Smooth muscle cell of trachea (primary cell): ENCODE results near the gene KCNAB3. TPM values are rescaled to one million over a fixed set of nuclear protein-coding genes. Genes with fewer than 3 reads are reported as not detected.

Experiments used
- total RNA-seq: library from RNA; depleted of rRNA; stranded (reverse); fragments of >200 nt; gene quantifications from 2 replicates; pipeline ENCODE4 v1.2.1, GENCODE V29; 2014

Gene KCNAB3
- total RNA-seq = 0.33 and 0.44 TPM in 2 replicates

GRCh38 chr17:7929158-7930023, at the start of gene KCNAB3:
Gene KCNAB3, minus strand, starts transcription at chr17:7929856. Its CDS starts 421 bp downstream, at chr17:7929435.

GRCh38 chr17:7931709-7932482, 2.2 kb upstream of the KCNAB3 start, which contains the start of the genes CNTROB and TRAPPC1:
Gene CNTROB, plus strand, starts transcription at chr17:7932206. Its CDS starts 874 bp downstream, at chr17:7933080.
Gene TRAPPC1, minus strand, starts transcription at chr17:7931946. Its CDS starts 117 bp downstream, at chr17:7931829.

GRCh38 chr17:7915611-7916384, 13.9 kb downstream of the KCNAB3 start, which contains the start of gene RNF227:
Gene RNF227, minus strand, starts transcription at chr17:7916289. Its CDS starts 94 bp downstream, at chr17:7916195.

GRCh38 chr17:7888184-7888920, 41.3 kb downstream of the KCNAB3 start, which contains the start of gene CHD3:
Gene CHD3, plus strand, starts transcription at chr17:7888789. Its CDS starts 212 bp downstream, at chr17:7889001.

Other genes starting within 250 kb of the KCNAB3 start
- gene TP53, start 242.4 kb downstream of the KCNAB3 start, total RNA-seq = 18.3 and 35.4 TPM in 2 replicates
- 3.6 and 6.4 TPM in 2 replicates for gene WRAP53, start 241.4 kb downstream of the KCNAB3 start, total RNA-seq
- 0.83 and 1.0 TPM in 2 replicates for gene EFNB3, start 224.7 kb downstream of the KCNAB3 start, total RNA-seq
- 0.17 and 0.29 TPM in 2 replicates for gene DNAH2, start 212.1 kb downstream of the KCNAB3 start, total RNA-seq
- 5.1 and 7.1 TPM in 2 replicates for gene KDM6B, start 95.6 kb downstream of the KCNAB3 start, total RNA-seq
- gene TMEM88, start 74.8 kb downstream of the KCNAB3 start, total RNA-seq = 0.17 and 0.44 TPM in 2 replicates
- 51.9 and 73.9 TPM in 2 replicates for gene NAA38, start 72.3 kb downstream of the KCNAB3 start, total RNA-seq
- gene CYB5D1, start 71.9 kb downstream of the KCNAB3 start, total RNA-seq = 9.6 and 10.6 TPM in 2 replicates
- 105 and 192 TPM in 2 replicates for gene CHD3, start 41.1 kb downstream of the KCNAB3 start, total RNA-seq
- 2.8 and 4.6 TPM in 2 replicates for gene RNF227, start 13.6 kb downstream of the KCNAB3 start, total RNA-seq
- 80.2 and 90.3 TPM in 2 replicates for gene TRAPPC1, start 2.1 kb upstream of the KCNAB3 start, total RNA-seq
- gene CNTROB, start 2.4 kb upstream of the KCNAB3 start, total RNA-seq = 18.5 and 31.7 TPM in 2 replicates
- gene GUCY2D, start 72.8 kb upstream of the KCNAB3 start, total RNA-seq = 0.17 TPM in 1 of 2 replicates, not detected in the other
- 0.17 TPM in 1 of 2 replicates, not detected in the other for gene ALOX15B, start 109.2 kb upstream of the KCNAB3 start, total RNA-seq
- not detected in 2 replicates for gene ALOX12B, start 157.9 kb upstream of the KCNAB3 start, total RNA-seq
- under 0.01 TPM in 1 of 2 replicates, not detected in the other for gene ALOXE3, start 188.7 kb upstream of the KCNAB3 start, total RNA-seq
- 0.15 and 0.33 TPM in 2 replicates for gene HES7, start 194.2 kb upstream of the KCNAB3 start, total RNA-seq
- 3.9 and 9.4 TPM in 2 replicates for gene PER1, start 222.5 kb upstream of the KCNAB3 start, total RNA-seq
- gene VAMP2, start 233.1 kb upstream of the KCNAB3 start, total RNA-seq = 6.5 and 9.5 TPM in 2 replicates
- gene TMEM107, start 246.5 kb upstream of the KCNAB3 start, total RNA-seq = 23.3 and 33.7 TPM in 2 replicates